Smooth muscle cell (in vitro differentiated cells): ENCODE results near the gene UBASH3A. TPM values are rescaled to one million over a fixed set of nuclear protein-coding genes. Genes with fewer than 3 reads are reported as not detected.

ENCODE experiments used
- DNase-seq: peaks from one replicate; lab custom pipeline; 2025; ENCODE audit not compliant: unreplicated experiment; lab: John Stamatoyannopoulos, UW
- H2AFZ ChIP-seq: fragments of 200-600 bp; sonication (generic); 2 replicates; pipeline ENCODE4 v1.6.0; 2016; ENCODE audit warnings: antibody characterized with exemption, low read depth, mild to moderate bottlenecking
- H3F3A ChIP-seq: fragments of 200-600 bp; sonication (generic); 2 replicates; pipeline ENCODE4 v1.6.0; 2017; ENCODE audit warnings: antibody characterized with exemption, low read depth
- H3K27ac ChIP-seq: fragments of 200-600 bp; sonication (generic); 2 replicates; pipeline ENCODE4 v1.5.1; 2016; ENCODE audit warnings: low read depth, mild to moderate bottlenecking
- H3K27me3 ChIP-seq: fragments of 200-600 bp; sonication (generic); 2 replicates; pipeline ENCODE4 v1.6.1; 2016; ENCODE audit warnings: low read depth, mild to moderate bottlenecking
- H3K36me3 ChIP-seq: fragments of 200-600 bp; sonication (generic); 2 replicates; pipeline ENCODE4 v1.5.1; 2016; ENCODE audit warnings: low read depth
- H3K4me1 ChIP-seq: fragments of 200-600 bp; sonication (generic); 2 replicates; pipeline ENCODE4 v1.5.1; 2016; ENCODE audit warnings: low read depth
- H3K4me2 ChIP-seq: fragments of 200-600 bp; sonication (generic); 2 replicates; pipeline ENCODE4 v1.6.0; 2016; ENCODE audit warnings: mild to moderate bottlenecking
- H3K4me3 ChIP-seq: fragments of 200-600 bp; sonication (generic); 2 replicates; pipeline ENCODE4 v1.5.1; 2016; ENCODE audit warnings: mild to moderate bottlenecking
- H3K79me2 ChIP-seq: fragments of 200-600 bp; sonication (generic); 2 replicates; pipeline ENCODE4 v1.6.0; 2016; ENCODE audit warnings: low read depth, mild to moderate bottlenecking
- H3K9ac ChIP-seq: fragments of 200-600 bp; sonication (generic); 2 replicates; pipeline ENCODE4 v1.6.0; 2016; ENCODE audit warnings: low read depth
- H3K9me3 ChIP-seq: fragments of 200-600 bp; sonication (generic); replicated peaks from 2 replicates; pipeline ENCODE4 v1.5.1; 2016; ENCODE audit warnings: low read depth
- H4K20me1 ChIP-seq: fragments of 200-600 bp; sonication (generic); 2 replicates; pipeline ENCODE4 v1.6.0; 2016; ENCODE audit warnings: low read depth
- WGBS: methylation state at CpG from one replicate; pipeline ENCODE4 v1.1.7; 2016; ENCODE audit warnings: low lambda C conversion rate; 5-methylcytosine and 5-hydroxymethylcytosine counted together
- polyA plus RNA-seq: library from polyadenylated mRNA; unstranded; fragments of >200 nt; fragmentation: Nextera tagmentation; extraction: Ambion mirVana; gene quantifications from 2 replicates; pipeline ENCODE4 v1.2.1, GENCODE V29; 2016
- total RNA-seq: library from RNA; depleted of rRNA; stranded (reverse); fragments of >200 nt; gene quantifications from 2 replicates; pipeline ENCODE4 v1.2.3, GENCODE V29; 2014
- TF ChIP-seq, protein P1 (sequence below): fragments of 200-600 bp; sonication (generic); IDR thresholded peaks from 2 replicates; pipeline ENCODE4 v1.5.1; 2017; ENCODE audit warnings: borderline replicate concordance, mild to moderate bottlenecking, antibody characterized with exemption; ENCODE audit not compliant: insufficient read depth, poor library complexity, severe bottlenecking

UBASH3A gene
- total and polyA plus RNA-seq, 2 experiments from 2014 or later, result not detected

DNA sequence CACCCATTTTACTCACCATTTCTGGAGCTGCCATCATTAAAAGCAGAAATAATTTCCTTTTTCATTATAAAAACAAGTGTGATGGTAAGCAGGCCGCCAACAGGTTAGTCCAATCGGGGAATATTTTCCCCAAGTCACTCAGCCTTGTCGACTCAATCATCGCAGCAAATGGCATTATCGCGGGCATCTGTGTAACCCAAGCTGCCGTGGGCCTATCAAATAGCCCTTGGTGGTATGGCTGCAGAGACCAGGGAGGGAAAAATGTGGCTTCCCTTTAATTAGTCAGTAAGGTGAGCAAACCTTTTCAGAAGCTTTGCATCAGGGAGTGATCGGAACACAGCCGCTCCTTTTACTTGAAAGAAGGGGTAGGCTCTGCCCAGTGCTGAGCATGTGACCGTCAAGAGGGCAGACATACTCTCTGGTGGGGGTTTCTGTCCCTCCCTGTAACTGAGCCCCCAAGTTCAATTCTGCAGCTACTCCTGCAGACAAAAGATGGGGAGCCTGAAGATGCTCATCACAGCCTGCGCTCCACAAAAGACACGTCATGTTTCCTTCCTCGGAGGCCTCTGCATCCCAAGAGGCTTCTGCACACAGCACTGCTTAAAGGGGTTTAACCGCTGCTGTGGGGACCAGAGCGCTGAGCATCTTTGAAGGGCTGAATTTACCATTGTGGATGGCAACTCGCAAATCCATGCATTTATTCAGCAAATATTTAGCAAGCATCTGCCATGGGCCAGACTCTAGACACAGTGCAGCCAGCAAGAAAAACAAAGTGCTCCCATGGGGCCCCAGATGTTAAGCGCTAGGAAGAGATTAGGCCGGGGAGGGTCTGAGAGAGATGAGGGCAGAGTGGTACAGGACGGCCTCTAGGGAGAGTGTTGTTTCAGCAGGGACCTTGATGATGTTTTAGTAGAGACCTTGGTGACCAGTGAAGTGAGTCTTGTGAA is 6.6 kb upstream of the UBASH3A start:
- TF ChIP-seq, protein P1, sequence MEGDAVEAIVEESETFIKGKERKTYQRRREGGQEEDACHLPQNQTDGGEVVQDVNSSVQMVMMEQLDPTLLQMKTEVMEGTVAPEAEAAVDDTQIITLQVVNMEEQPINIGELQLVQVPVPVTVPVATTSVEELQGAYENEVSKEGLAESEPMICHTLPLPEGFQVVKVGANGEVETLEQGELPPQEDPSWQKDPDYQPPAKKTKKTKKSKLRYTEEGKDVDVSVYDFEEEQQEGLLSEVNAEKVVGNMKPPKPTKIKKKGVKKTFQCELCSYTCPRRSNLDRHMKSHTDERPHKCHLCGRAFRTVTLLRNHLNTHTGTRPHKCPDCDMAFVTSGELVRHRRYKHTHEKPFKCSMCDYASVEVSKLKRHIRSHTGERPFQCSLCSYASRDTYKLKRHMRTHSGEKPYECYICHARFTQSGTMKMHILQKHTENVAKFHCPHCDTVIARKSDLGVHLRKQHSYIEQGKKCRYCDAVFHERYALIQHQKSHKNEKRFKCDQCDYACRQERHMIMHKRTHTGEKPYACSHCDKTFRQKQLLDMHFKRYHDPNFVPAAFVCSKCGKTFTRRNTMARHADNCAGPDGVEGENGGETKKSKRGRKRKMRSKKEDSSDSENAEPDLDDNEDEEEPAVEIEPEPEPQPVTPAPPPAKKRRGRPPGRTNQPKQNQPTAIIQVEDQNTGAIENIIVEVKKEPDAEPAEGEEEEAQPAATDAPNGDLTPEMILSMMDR, result no peak
- 89% methylated on average over 19 of the region's 19 CpGs for WGBS
- no peaks in the 10 kb centered on the region for H3K9me3 ChIP-seq

DNA sequence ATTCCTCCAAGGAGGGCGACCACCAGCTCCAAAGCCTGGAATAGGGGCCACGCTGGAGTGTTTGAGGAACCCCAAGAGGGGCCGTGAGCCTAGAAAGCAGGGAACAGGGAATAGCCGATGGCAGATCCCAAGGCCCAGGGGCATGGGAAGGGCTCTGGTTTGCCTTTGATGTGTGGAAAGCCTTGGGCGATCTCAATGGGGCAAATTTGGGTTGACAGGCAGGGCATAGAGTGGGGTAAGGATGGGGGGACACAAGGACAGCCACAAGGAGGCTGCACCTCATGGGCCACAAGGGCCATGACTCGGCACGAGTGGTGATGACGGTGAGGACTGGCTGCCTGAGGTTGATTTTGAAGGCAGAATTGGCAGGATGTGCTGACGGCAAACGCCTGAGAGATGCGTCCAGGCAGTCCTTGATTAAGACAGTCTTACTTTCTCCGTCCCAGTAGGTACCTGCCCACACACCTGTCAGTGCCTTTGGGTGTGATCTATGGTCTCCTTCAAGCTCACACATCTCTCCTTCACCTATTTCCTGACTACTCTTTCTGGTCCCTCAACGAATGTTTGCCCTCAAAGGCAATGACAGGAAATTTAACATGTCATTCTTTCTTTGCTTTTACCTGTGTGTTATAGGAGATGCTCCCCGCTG is 5.8 kb upstream of the UBASH3A start:
- WGBS, result 93% methylated on average over 14 of the region's 14 CpGs
- no peaks in the 10 kb centered on the region for H4K20me1 ChIP-seq

More for the DNA sequence above, 6.6 kb upstream of the UBASH3A start:
- Histone ChIP-seq H3K9ac (no peak overlapping the region), H3K4me2 (no peak overlapping the region), H3K27me3 (no peaks in the 10 kb centered on the region), H3K79me2 (no peaks in the 10 kb centered on the region), H3K4me1 (peaks cover 5% of the 10 kb centered on the region), H2AFZ (no peak overlapping the region), H3K4me3 (no peak overlapping the region), H3K27ac (no peak overlapping the region), H3F3A (no peaks in the 10 kb centered on the region), H3K36me3 (no peaks in the 10 kb centered on the region), H4K20me1 (no peaks in the 10 kb centered on the region)
- DNase-seq, result no peak

DNA sequence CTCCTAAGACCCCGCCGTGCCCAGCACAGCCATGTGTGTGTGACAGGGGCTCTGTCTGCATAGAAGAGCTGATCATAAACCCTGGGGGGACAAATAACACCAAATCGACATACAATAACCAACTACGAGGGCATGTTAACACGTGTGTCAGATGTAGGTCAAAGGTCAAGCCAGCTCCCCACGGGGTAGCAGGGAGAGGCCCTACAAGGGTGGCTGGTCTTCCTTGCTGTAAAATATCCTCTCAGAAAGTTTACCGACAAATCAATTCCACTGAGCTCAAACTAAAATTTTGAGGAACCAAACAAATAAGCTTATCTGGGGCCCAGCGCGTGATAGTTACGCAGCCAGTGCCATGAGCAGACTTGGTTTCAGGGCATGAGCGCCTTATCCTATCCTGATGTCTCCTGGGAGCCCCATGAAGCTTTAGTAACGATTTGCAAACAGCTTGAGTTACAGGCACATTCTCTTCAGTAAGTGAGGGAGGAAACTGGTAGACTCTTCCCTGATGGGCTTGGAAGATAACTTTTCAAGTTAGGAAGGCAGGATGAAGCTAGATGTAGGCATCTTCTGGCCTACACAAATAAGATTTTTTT is 5.2 kb upstream of the UBASH3A start:
- Histone ChIP-seq H3K4me2 (no peak overlapping the region), H3F3A (no peaks in the 10 kb centered on the region), H3K36me3 (no peaks in the 10 kb centered on the region), H3K9me3 (no peaks in the 10 kb centered on the region), H4K20me1 (no peaks in the 10 kb centered on the region), H3K4me3 (no peak overlapping the region), H2AFZ (no peak overlapping the region), H3K9ac (no peak overlapping the region), H3K4me1 (peaks cover 5% of the 10 kb centered on the region), H3K27ac (no peak overlapping the region), H3K79me2 (no peaks in the 10 kb centered on the region), H3K27me3 (no peaks in the 10 kb centered on the region)
- TF ChIP-seq, protein P1, result no peak
- 87% methylated on average over 12 of the region's 12 CpGs for WGBS
- DNase-seq, result no peak

More for the DNA sequence above, 5.8 kb upstream of the UBASH3A start:
- TF ChIP-seq, protein P1, result no peak
- Histone ChIP-seq H3K27ac (no peak overlapping the region), H3K4me1 (peaks cover 5% of the 10 kb centered on the region), H2AFZ (no peak overlapping the region), H3K9me3 (no peaks in the 10 kb centered on the region), H3F3A (no peaks in the 10 kb centered on the region), H3K79me2 (no peaks in the 10 kb centered on the region), H3K4me3 (no peak overlapping the region), H3K36me3 (no peaks in the 10 kb centered on the region), H3K27me3 (no peaks in the 10 kb centered on the region), H3K9ac (no peak overlapping the region), H3K4me2 (no peak overlapping the region)
- DNase-seq, result no peak
